HEK293T (cell line): ENCODE data around the gene RCAN2.
"Not testable (repeated sequence)": the region's sequence is repeated elsewhere in the genome, so short reads cannot be mapped to it uniquely, and the experiment has no call there.

ENCODE experiments used
- CTCF ChIA-PET: fragments of 350-600 bp; formaldehyde crosslinking; extraction: SDS; loops from one replicate; lab custom pipeline; 2021; ENCODE audit warnings: antibody characterized with exemption, inconsistent platforms; lab: Yijun Ruan, JAX
- POLR2A ChIA-PET: fragments of 350-600 bp; formaldehyde crosslinking; extraction: SDS; loops from one replicate; lab custom pipeline; 2020; ENCODE audit warnings: antibody characterized with exemption, inconsistent platforms; lab: Yijun Ruan, JAX
- DNase-seq: peaks from one replicate; pipeline ENCODE4 v3.0.0; 2012; ENCODE audit warnings: mixed read lengths; ENCODE audit errors: extremely low spot score
- ARNT ChIP-seq: fragments of 450-650 bp; IDR thresholded peaks from 2 replicates; pipeline ENCODE4 v1.6.1; 2017; ENCODE audit warnings: mild to moderate bottlenecking
- BHLHE40 ChIP-seq: fragments of 450-650 bp; IDR thresholded peaks from 2 replicates; pipeline ENCODE4 v1.6.1; 2016; ENCODE audit warnings: mild to moderate bottlenecking, moderate library complexity, borderline replicate concordance
- CTBP1 ChIP-seq: fragments of 450-650 bp; IDR thresholded peaks from 2 replicates; pipeline ENCODE4 v1.6.1; 2016; ENCODE audit warnings: borderline replicate concordance
- ELF4 ChIP-seq: fragments of 450-650 bp; IDR thresholded peaks from 2 replicates; pipeline ENCODE4 v1.6.1; 2017; ENCODE audit warnings: antibody characterized with exemption
- FOXA1 ChIP-seq: fragments of 450-650 bp; IDR thresholded peaks from 2 replicates; pipeline ENCODE4 v1.6.1; 2016; ENCODE audit warnings: mild to moderate bottlenecking
- FOXK2 ChIP-seq: fragments of 450-650 bp; IDR thresholded peaks from 2 replicates; pipeline ENCODE4 v1.6.1; 2016; ENCODE audit warnings: mild to moderate bottlenecking
- FOXM1 ChIP-seq: fragments of 450-650 bp; IDR thresholded peaks from 2 replicates; pipeline ENCODE4 v1.6.1; 2017; ENCODE audit warnings: mild to moderate bottlenecking, borderline replicate concordance
- HDGF ChIP-seq: fragments of 450-650 bp; IDR thresholded peaks from 2 replicates; pipeline ENCODE4 v1.6.1; 2017; ENCODE audit warnings: antibody characterized with exemption, borderline replicate concordance
- L3MBTL2 ChIP-seq: fragments of 450-650 bp; conservative IDR thresholded peaks from 2 replicates; pipeline ENCODE4 v1.6.1; 2016; ENCODE audit warnings: mild to moderate bottlenecking
- LEF1 ChIP-seq: fragments of 450-650 bp; IDR thresholded peaks from 2 replicates; pipeline ENCODE4 v1.6.1; 2017; ENCODE audit warnings: mild to moderate bottlenecking, borderline replicate concordance
- NFRKB ChIP-seq: fragments of 450-650 bp; IDR thresholded peaks from 2 replicates; pipeline ENCODE4 v1.6.1; 2016; ENCODE audit warnings: mild to moderate bottlenecking, moderate library complexity
- SP1 ChIP-seq: fragments of 450-650 bp; IDR thresholded peaks from 2 replicates; pipeline ENCODE4 v1.6.1; 2017
- SUZ12 ChIP-seq: fragments of 450-650 bp; IDR thresholded peaks from 2 replicates; pipeline ENCODE4 v1.6.1; 2016; ENCODE audit warnings: mild to moderate bottlenecking
- TARDBP ChIP-seq: fragments of 450-650 bp; IDR thresholded peaks from 2 replicates; pipeline ENCODE4 v1.6.1; 2016
- ZNF384 ChIP-seq: fragments of 450-650 bp; IDR thresholded peaks from 2 replicates; pipeline ENCODE4 v1.6.1; 2016
- TF ChIP-seq, protein P1 (sequence below): fragments of 450-650 bp; IDR thresholded peaks from 2 replicates; pipeline ENCODE4 v1.6.1; 2016

Gene RCAN2

DNA sequence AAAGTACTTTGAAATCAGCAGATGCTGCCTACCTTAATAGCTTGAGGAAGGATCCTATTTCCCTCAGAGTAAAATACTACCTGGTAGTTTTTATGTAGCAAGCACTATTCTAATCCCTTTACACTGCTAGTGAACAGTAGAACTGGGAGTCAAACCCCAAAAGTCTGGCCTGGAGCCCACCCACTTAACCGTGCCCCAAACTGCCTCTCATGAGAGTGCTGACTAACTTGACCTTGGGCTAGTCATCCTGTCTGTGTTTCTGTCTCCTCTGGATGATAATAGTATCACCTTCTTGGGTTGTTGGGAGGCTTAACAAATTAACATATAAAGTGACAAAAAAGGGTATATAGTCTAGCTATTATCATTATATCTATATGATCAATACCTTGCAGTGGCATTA, 140.5 kb downstream of the RCAN2 start:
- ChIA-PET POLR2A (no interaction called here), CTCF (no interaction called here)
- no peak for TF ChIP-seq ZNF384
- TF ChIP-seq FOXK2: no peak
- no peak for TF ChIP-seq CTBP1
- TF ChIP-seq BHLHE40: no peak
- TF ChIP-seq L3MBTL2: no peak
- no peak for TF ChIP-seq ELF4
- no peak for TF ChIP-seq TARDBP
- TF ChIP-seq FOXA1: no peak
- TF ChIP-seq SUZ12: no peak
- no peak for DNase-seq

- DNase-seq: no peak
- CTCF ChIA-PET: no interaction called here
- TF ChIP-seq FOXA1 (no peak), BHLHE40 (no peak), ELF4 (no peak), HDGF (no peak), SUZ12 (no peak), LEF1 (no peak), CTBP1 (no peak), SP1 (no peak), L3MBTL2 (no peak), ARNT (no peak), FOXK2 (no peak), FOXM1 (no peak), TARDBP (no peak), ZNF384 (no peak), NFRKB (no peak)
- TF ChIP-seq, protein P1, sequence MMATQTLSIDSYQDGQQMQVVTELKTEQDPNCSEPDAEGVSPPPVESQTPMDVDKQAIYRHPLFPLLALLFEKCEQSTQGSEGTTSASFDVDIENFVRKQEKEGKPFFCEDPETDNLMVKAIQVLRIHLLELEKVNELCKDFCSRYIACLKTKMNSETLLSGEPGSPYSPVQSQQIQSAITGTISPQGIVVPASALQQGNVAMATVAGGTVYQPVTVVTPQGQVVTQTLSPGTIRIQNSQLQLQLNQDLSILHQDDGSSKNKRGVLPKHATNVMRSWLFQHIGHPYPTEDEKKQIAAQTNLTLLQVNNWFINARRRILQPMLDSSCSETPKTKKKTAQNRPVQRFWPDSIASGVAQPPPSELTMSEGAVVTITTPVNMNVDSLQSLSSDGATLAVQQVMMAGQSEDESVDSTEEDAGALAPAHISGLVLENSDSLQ: no peak
- POLR2A ChIA-PET: no interaction called here
Observed at GRCh38 chr6:46347669-46348068, 143.6 kb downstream of the RCAN2 start.

DNA sequence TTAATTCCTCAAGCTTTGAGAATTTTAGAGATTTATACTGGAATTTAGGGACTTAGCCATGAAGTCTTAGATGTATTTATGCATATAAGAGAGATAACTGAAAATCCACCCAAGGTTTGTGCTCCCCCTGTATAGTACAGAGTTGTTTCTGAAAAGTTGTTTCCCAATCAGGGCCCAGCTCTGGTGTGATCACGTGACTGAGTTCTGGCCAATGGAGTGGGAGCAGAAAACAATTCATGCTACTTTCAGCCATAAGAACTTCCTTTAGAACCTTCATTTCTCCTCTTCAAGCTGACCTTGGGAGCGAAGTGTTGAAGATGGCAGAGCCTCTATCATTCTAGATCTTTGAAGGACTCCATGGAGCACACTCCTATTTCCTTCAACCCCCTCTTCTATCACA, 151.0 kb downstream of the RCAN2 start:
- TF ChIP-seq ELF4 (no peak), ARNT (no peak), NFRKB (no peak), LEF1 (no peak), BHLHE40 (no peak), SUZ12 (no peak), SP1 (no peak)
- ChIA-PET POLR2A (no interaction called here), CTCF (no interaction called here)
- no peak for DNase-seq

DNA sequence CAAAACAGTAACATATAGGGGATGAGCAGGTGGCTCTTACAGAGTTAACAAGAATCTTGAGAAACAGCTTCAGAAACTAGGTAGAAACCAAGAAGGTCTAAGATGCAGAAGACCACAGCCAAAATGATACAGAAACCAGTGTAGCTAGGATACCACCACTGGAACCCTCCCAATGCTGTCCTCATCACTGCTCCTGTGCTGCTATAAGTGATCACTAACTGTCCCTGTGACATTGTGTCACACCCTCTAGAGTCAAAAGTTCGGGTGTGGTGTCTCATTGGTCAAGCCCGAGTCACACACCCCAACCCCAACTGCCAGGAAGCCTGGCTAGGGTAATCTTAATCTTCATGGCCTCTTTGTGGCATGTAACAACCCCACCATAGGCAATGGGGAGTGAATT, 153.1 kb downstream of the RCAN2 start:
- CTCF ChIA-PET: no interaction called here

DNA sequence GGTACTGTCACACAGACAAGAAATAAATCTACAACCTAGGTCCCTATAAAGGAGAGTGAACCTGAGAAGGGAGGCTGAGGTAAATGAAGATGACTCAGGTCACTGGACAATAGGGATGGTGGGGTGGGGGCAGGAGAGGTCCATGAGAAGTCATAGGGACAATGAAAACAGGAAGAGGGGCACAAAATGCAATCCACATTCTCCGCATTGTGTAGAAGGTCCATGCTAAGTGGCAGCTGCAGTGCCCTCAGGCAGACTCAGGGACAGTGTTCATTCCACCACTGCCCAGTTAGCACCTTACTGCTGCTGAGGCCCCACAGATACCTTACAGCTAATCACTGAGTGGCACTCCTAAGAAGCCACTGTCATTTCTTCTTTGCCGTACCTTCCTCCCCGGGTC, 156.8 kb downstream of the RCAN2 start:
- ChIA-PET POLR2A (no interaction called here), CTCF (no interaction called here)
- TF ChIP-seq BHLHE40 (no peak), SUZ12 (no peak), NFRKB (no peak), FOXM1 (no peak), FOXA1 (no peak), LEF1 (no peak), HDGF (no peak), L3MBTL2 (no peak), ARNT (no peak), CTBP1 (no peak), ZNF384 (no peak), FOXK2 (no peak), SP1 (no peak), ELF4 (no peak), TARDBP (no peak)
- TF ChIP-seq, protein P1: no peak
- DNase-seq: no peak

More for the DNA sequence above, 153.1 kb downstream of the RCAN2 start:
- TF ChIP-seq TARDBP: no peak
- no peak for TF ChIP-seq SUZ12
- TF ChIP-seq L3MBTL2: no peak
- TF ChIP-seq FOXA1: no peak
- no peak for TF ChIP-seq SP1
- TF ChIP-seq FOXK2: no peak
- no peak for TF ChIP-seq ELF4
- DNase-seq: no peak
- POLR2A ChIA-PET: no interaction called here

GRCh38 chr6:46333481-46333880, 157.8 kb downstream of the RCAN2 start:
- TF ChIP-seq, protein P1: no peak
- TF ChIP-seq HDGF: no peak
- TF ChIP-seq FOXM1: no peak
- no peak for TF ChIP-seq NFRKB
- ChIA-PET POLR2A (no interaction called here), CTCF (no interaction called here)
- no peak for DNase-seq

- CTCF ChIA-PET, POLR2A ChIA-PET, DNase-seq: not testable (repeated sequence)
Observed at GRCh38 chr6:46332448-46332847, 158.8 kb downstream of the RCAN2 start.
